Uterus (tissue), 4 donors: ENCODE data around the gene OR6B3. TPM values are rescaled to one million over a fixed set of nuclear protein-coding genes. Genes with fewer than 3 reads are reported as not detected.

ENCODE experiments used
- DNase-seq, 2 donors: peaks; one replicate each; pipeline ENCODE4 v3.0.0-alpha.2; 2019 to 2020
- H3K27ac ChIP-seq, 2 donors: fragments of 200-600 bp; sonication (generic); 1 replicate in 1 of 2; 2 replicates in 1 of 2; pipeline ENCODE4 v1.5.1; 2016 to 2018
- H3K27me3 ChIP-seq, 2 donors: fragments of 200-600 bp; sonication (generic); one replicate each; pipeline ENCODE4 v1.5.1; 2018 to 2019; ENCODE audit warnings: control low read depth in 1 of 2
- H3K36me3 ChIP-seq, 2 donors: fragments of 200-600 bp; sonication (generic); one replicate each; pipeline ENCODE4 v1.5.1; 2019; ENCODE audit warnings: control low read depth in 1 of 2
- H3K4me1 ChIP-seq, 2 donors: fragments of 200-600 bp; sonication (generic); one replicate each; pipeline ENCODE4 v1.5.1; 2018 to 2019; ENCODE audit warnings: control low read depth in 1 of 2
- H3K4me3 ChIP-seq, 2 donors: fragments of 200-600 bp; sonication (generic); 1 replicate in 1 of 2; 2 replicates in 1 of 2; pipeline ENCODE4 v1.5.1; 2018 to 2019; ENCODE audit warnings: mild to moderate bottlenecking in 1 of 2
- H3K9me3 ChIP-seq, 2 donors: fragments of 200-600 bp; sonication (generic); one replicate each; pipeline ENCODE4 v1.5.1; 2019; ENCODE audit warnings: control low read depth in 1 of 2
- CTCF ChIP-seq, 4 experiments: fragments of 200-600 bp in 2 of 4; fragments of 450-650 bp in 2 of 4; sonication (generic) in 2 of 4; IDR thresholded peaks; one replicate each; pipeline ENCODE4 v1.5.1; 2016 to 2019; ENCODE audit warnings: antibody characterized with exemption in 4 of 4, mild to moderate bottlenecking in 2 of 4, moderate library complexity in 1 of 4
- POLR2A ChIP-seq, 2 donors: fragments of 450-650 bp; IDR thresholded peaks; one replicate each; pipeline ENCODE4 v1.6.1; 2016; ENCODE audit warnings: antibody characterized with exemption in 2 of 2, mild to moderate bottlenecking in 1 of 2, moderate library complexity in 1 of 2
- intact Hi-C: fragments of 100-400 bp; cut with DNase I; formaldehyde crosslinking; loops from one replicate; pipeline ENCODE4 v1.15.1; 2023; ENCODE audit warnings: low total_unique reads
- total RNA-seq, 4 donors: library from RNA; depleted of rRNA in 3 of 4; stranded (reverse); fragments of >200 nt in 3 of 4; gene quantifications; one replicate each; pipeline versions ENCODE4 v1.1.0 to v1.2.4, GENCODE V29; 2014 to 2023
- donor health status: DM: yes; HTN: yes; CAD: no.

Gene OR6B3
- total RNA-seq, 4 donors from 2014 or later = not detected

DNA sequence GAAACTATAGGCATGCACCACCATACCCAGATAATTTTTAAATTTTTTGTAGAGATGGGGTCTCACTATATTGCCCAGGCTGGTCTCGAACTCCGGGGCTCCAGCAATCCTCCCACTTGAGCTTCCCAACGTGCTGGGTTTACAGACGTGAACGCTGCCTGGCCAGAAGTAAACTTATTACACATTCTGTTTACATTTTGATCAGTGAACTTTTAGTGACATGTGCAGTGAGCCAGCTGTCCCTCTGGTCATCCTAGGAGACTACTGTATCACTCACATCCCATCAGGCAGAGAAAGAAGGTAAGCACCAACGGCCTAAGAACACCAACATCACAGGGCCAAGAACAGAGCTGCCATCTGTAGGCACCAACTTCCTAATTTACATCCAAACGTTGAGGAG lies 50.3 kb downstream of the OR6B3 start:
- intact Hi-C loops = no loop called here
- DNase-seq = no peak
- H3K4me3 ChIP-seq = no peak overlapping the region
- no peaks in the 10 kb centered on the region for H3K4me1 ChIP-seq
- no peak for TF ChIP-seq POLR2A (IDR thresholded peaks at IDR 0.05)
- TF ChIP-seq CTCF (IDR thresholded peaks at IDR 0.05) = no peak
- H3K9me3 ChIP-seq = no peaks in the 10 kb centered on the region
- H3K27ac ChIP-seq = no peak overlapping the region
- H3K27me3 ChIP-seq = no peaks in the 10 kb centered on the region
- no peaks in the 10 kb centered on the region for H3K36me3 ChIP-seq

- intact Hi-C loops = no loop called here
- no peaks in the 10 kb centered on the region for H3K36me3 ChIP-seq
These were observed 52.6 kb downstream of the OR6B3 start for GRCh38 chr2:240000671-240001070.

DNA sequence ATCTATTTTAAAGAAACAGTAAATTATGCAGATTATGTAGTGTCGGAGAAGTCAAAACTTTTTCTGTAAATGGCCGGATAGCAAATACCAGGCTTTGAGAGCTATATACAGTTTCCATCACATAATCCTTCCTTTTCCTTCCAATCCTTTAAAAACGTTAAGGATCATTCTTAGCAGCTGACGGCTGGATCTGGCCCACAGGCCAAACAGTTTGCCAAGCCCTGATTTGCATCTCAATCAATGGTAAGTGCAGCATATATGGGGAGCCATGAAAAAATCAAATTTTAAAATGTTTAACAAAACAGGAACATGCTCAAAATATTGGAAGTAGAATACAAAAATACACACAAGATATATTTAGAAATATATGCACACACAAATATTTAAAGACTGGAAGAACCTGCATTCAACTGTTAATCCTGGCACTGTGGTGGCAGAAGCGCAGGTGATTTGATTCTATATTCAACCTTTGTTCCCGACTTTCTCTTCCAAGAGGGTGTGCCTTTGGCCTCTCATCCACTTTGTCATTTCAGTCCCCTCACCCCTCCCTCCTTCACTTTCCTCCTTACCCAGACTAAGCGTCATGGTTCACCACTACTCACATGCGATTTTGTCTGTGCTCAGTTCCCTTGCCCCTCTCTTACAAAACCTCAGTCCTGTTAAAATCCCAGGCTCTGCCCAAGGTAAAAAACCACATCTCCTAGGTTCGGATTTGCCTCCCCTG lies 55.5 kb downstream of the OR6B3 start:
- DNase-seq = no peak
- H3K9me3 ChIP-seq = no peaks in the 10 kb centered on the region
- no peak for TF ChIP-seq POLR2A (IDR thresholded peaks at IDR 0.05)
- no peak for TF ChIP-seq CTCF (IDR thresholded peaks at IDR 0.05)
- H3K4me3 ChIP-seq = no peak overlapping the region
- H3K36me3 ChIP-seq = no peaks in the 10 kb centered on the region
- no peaks in the 10 kb centered on the region for H3K27me3 ChIP-seq
- no peak overlapping the region for H3K27ac ChIP-seq
- intact Hi-C loops = no loop called here
- no peaks in the 10 kb centered on the region for H3K4me1 ChIP-seq

More at GRCh38 chr2:240000671-240001070, 52.6 kb downstream of the OR6B3 start:
- Histone ChIP-seq H3K4me3 (no peak overlapping the region), H3K27ac (no peak overlapping the region), H3K9me3 (no peaks in the 10 kb centered on the region), H3K27me3 (no peaks in the 10 kb centered on the region), H3K4me1 (no peaks in the 10 kb centered on the region)
- TF ChIP-seq POLR2A (IDR thresholded peaks at IDR 0.05) (no peak), CTCF (IDR thresholded peaks at IDR 0.05) (no peak)
- DNase-seq = no peak

Other genes with a start within 250 kb of the OR6B3 start
- gene NDUFA10, start 28.2 kb downstream of the OR6B3 start, total RNA-seq = 10 to 100 TPM; 21.8 to 92.5 (median 55.6) TPM
- not detected for gene OR6B2, start 23.1 kb downstream of the OR6B3 start, total RNA-seq
- gene COPS9, start 82.8 kb upstream of the OR6B3 start, total RNA-seq = 100 to 1,000 TPM in 2 of 4 donors, 10 to 100 TPM in 2; 14.1 to 189 (median 98.0) TPM
- not detected for gene OTOS, start 87.1 kb upstream of the OR6B3 start, total RNA-seq